OCI-M1 (cell line): ENCODE measurements around the gene LHPP.

Experiments used
- DNase-seq: peaks from one replicate; lab custom pipeline; 2025; lab: John Stamatoyannopoulos, UW

Gene LHPP

GRCh38 chr10:124557648-124558338 lies 96.2 kb downstream of the LHPP start:
- DNase-seq = no peak

GRCh38 chr10:124558339-124559321 lies 97.0 kb downstream of the LHPP start:
- DNase-seq = no peak

- DNase-seq = no peak
These were observed 97.9 kb downstream of the LHPP start for GRCh38 chr10:124559372-124560132.

GRCh38 chr10:124560377-124561105 lies 98.9 kb downstream of the LHPP start:
- DNase-seq = no peak

GRCh38 chr10:124561206-124561605 lies 99.6 kb downstream of the LHPP start:
- DNase-seq = no peak

GRCh38 chr10:124562425-124563060 lies 100.9 kb downstream of the LHPP start:
- no peak for DNase-seq

- no peak for DNase-seq
These were observed 101.9 kb downstream of the LHPP start for GRCh38 chr10:124563320-124564040.

GRCh38 chr10:124564881-124565280 lies 103.3 kb downstream of the LHPP start:
- DNase-seq = no peak

- DNase-seq = peak; percentile 32
These were observed 104.1 kb downstream of the LHPP start for GRCh38 chr10:124565565-124566221.

- no peak for DNase-seq
These were observed 104.7 kb downstream of the LHPP start for GRCh38 chr10:124566222-124566888.

GRCh38 chr10:124566981-124567835 lies 105.6 kb downstream of the LHPP start:
- no peak for DNase-seq

GRCh38 chr10:124568339-124568738 lies 106.7 kb downstream of the LHPP start:
- DNase-seq = no peak

GRCh38 chr10:124568848-124569622 lies 107.4 kb downstream of the LHPP start:
- no peak for DNase-seq

GRCh38 chr10:124569623-124570470 lies 108.2 kb downstream of the LHPP start:
- DNase-seq = peak; percentile 24

GRCh38 chr10:124570646-124571045 lies 109.0 kb downstream of the LHPP start:
- DNase-seq = no peak

- DNase-seq = no peak
These were observed 111.1 kb downstream of the LHPP start for GRCh38 chr10:124572751-124573150.
